K562 (cell line): ENCODE data around the gene SMAD3. TPM values are rescaled to one million over a fixed set of nuclear protein-coding genes. Genes with fewer than 3 reads are reported as not detected.

Experiments
- ATAC-seq: fragments of 200-7000 bp; cut with Tn5 transposase; 3 replicates; pipeline ENCODE4 v1.9.1; 2020; ENCODE audit warnings: moderate library complexity
- BruUV-seq: library from RNA; stranded (reverse); fragments of 400-500 nt; replicated peaks from 2 replicates; lab custom pipeline; 2021; lab: Mats Ljungman, UMichigan
- CTCF ChIA-PET: fragments of 300-600 bp; formaldehyde crosslinking; extraction: SDS; loops from one replicate; lab custom pipeline; 2021; ENCODE audit warnings: low intra/inter-chr PET ratio; lab: Yijun Ruan, JAX
- POLR2A ChIA-PET: fragments of 300-600, 350-650 bp; sonication (Branson Sonifier 250); formaldehyde crosslinking; extraction: SDS; loops from one replicate; lab custom pipeline; 2021; ENCODE audit warnings: antibody characterized with exemption, inconsistent platforms; lab: Yijun Ruan, JAX
- DNase-seq, 4 experiments: peaks; one replicate each; pipeline versions ENCODE4 v3.0.0 to v3.0.0-alpha.2; 2011 to 2018; ENCODE audit warnings: low spot score in 3 of 4, mixed read lengths in 3 of 4; ENCODE audit errors: extremely low read depth in 1 of 4
- FAIRE-seq: peaks from 2 replicates; lab custom pipeline; 2011; peaks lifted over from hg19 to GRCh38; lab: Jason Lieb, UNC
- H2AFZ ChIP-seq: 2 replicates; pipeline ENCODE4 v1.6.0; 2011; ENCODE audit warnings: low read depth, low read length, control low read depth, inconsistent platforms
- H3K27ac ChIP-seq: fragments of 200-600 bp; 3 replicates; pipeline ENCODE4 v1.8.0; 2011; ENCODE audit warnings: low read depth, mild to moderate bottlenecking, control low read depth, inconsistent platforms, low read length, moderate library complexity, mixed read lengths; ENCODE audit errors: extremely low read depth
- H3K27me3 ChIP-seq, 2 experiments: fragments of 300-600 bp in 1 of 2; 2 replicates in 1 of 2; 3 replicates in 1 of 2; pipeline versions ENCODE4 v1.6.0 to v1.8.0; 2011; ENCODE audit warnings: inconsistent platforms in 2 of 2, low read length in 2 of 2, mild to moderate bottlenecking in 1 of 2, mixed read lengths in 1 of 2, moderate library complexity in 1 of 2; ENCODE audit not compliant: control insufficient read depth in 2 of 2, insufficient read depth in 2 of 2
- H3K36me3 ChIP-seq: fragments of 300-600 bp; 3 replicates; pipeline ENCODE4 v1.8.0; 2011; ENCODE audit warnings: mild to moderate bottlenecking, low read length, inconsistent platforms; ENCODE audit not compliant: control insufficient read depth, insufficient read depth
- H3K4me1 ChIP-seq, 2 experiments: fragments of 200-600 bp in 1 of 2; replicated peaks in 1 of 2; 2 replicates in 1 of 2; 3 replicates in 1 of 2; pipeline versions ENCODE4 v1.5.1 to v1.8.0; 2011; ENCODE audit warnings: inconsistent platforms in 2 of 2, low read length in 2 of 2, mild to moderate bottlenecking in 1 of 2, mixed read lengths in 1 of 2, moderate library complexity in 1 of 2; ENCODE audit not compliant: control insufficient read depth in 2 of 2, insufficient read depth in 2 of 2
- H3K4me2 ChIP-seq: 2 replicates; pipeline ENCODE4 v1.6.1; 2011; ENCODE audit warnings: low read length, control low read depth, inconsistent platforms, mixed read lengths; ENCODE audit not compliant: insufficient read depth
- H3K4me3 ChIP-seq: fragments of 200-600 bp; sonication (generic), shearing (Covaris generic); 2 replicates; pipeline ENCODE4 v1.5.1; 2016; ENCODE audit warnings: control low read depth, inconsistent platforms
- H3K79me2 ChIP-seq: fragments of 200-600 bp; 3 replicates; pipeline ENCODE4 v1.8.0; 2011; ENCODE audit warnings: low read length, inconsistent platforms; ENCODE audit not compliant: control insufficient read depth, insufficient read depth
- H3K9ac ChIP-seq, 2 experiments: 2 replicates each; pipeline versions ENCODE4 v1.6.0 to v1.6.1; 2011; ENCODE audit warnings: low read depth in 2 of 2, low read length in 2 of 2, control low read depth in 1 of 2, inconsistent platforms in 1 of 2, mild to moderate bottlenecking in 1 of 2, mixed read lengths in 1 of 2; ENCODE audit not compliant: insufficient read depth in 1 of 2
- H3K9me1 ChIP-seq: one replicate; pipeline ENCODE4 v1.6.0; 2011; ENCODE audit warnings: inconsistent platforms, mild to moderate bottlenecking, low read length, moderate library complexity; ENCODE audit not compliant: control insufficient read depth, insufficient read depth
- H3K9me3 ChIP-seq: replicated peaks from 2 replicates; pipeline ENCODE4 v1.5.1; 2011; ENCODE audit warnings: low read depth, low read length, inconsistent platforms; ENCODE audit not compliant: control insufficient read depth, insufficient read depth
- H4K20me1 ChIP-seq: replicated peaks from 2 replicates; pipeline ENCODE4 v1.6.1; 2011; ENCODE audit warnings: low read length, inconsistent platforms, mixed read lengths; ENCODE audit not compliant: control insufficient read depth, insufficient read depth
- DDX20 ChIP-seq: fragments of 450-650 bp; IDR thresholded peaks from 2 replicates; pipeline ENCODE4 v1.6.1; 2016; ENCODE audit warnings: missing genetic modification characterization, low read depth, mild to moderate bottlenecking, missing compliant biosample characterization, moderate library complexity
- DMBX1 ChIP-seq: fragments of 250-450 bp; sonication (Bioruptor Pico); IDR thresholded peaks from 2 replicates; pipeline ENCODE4 v1.8.0; 2022; ENCODE audit warnings: inconsistent platforms, mild to moderate bottlenecking, moderate library complexity, borderline replicate concordance
- MTA1 ChIP-seq: fragments of 450-650 bp; IDR thresholded peaks from 2 replicates; pipeline ENCODE4 v1.6.1; 2017; ENCODE audit warnings: borderline replicate concordance
- NONO ChIP-seq, 2 experiments: fragments of 200-400 bp in 1 of 2; fragments of 450-650 bp in 1 of 2; formaldehyde crosslinking in 1 of 2; IDR thresholded peaks; 2 replicates each; pipeline ENCODE4 v1.6.1; 2017; ENCODE audit warnings: low read depth in 2 of 2, mild to moderate bottlenecking in 2 of 2, moderate library complexity in 2 of 2, low read length in 1 of 2
- NR2C1 ChIP-seq, 2 experiments: fragments of 450-650 bp; IDR thresholded peaks; 2 replicates each; pipeline ENCODE4 v1.6.1; 2017; ENCODE audit warnings: mild to moderate bottlenecking in 2 of 2, antibody characterized with exemption in 1 of 2, inconsistent platforms in 1 of 2, missing compliant biosample characterization in 1 of 2, missing genetic modification characterization in 1 of 2
- RUNX1 ChIP-seq: sonication (generic); IDR thresholded peaks from 2 replicates; pipeline ENCODE4 v1.6.1; 2016; ENCODE audit warnings: antibody characterized with exemption, low read depth
- SIRT6 ChIP-seq: IDR thresholded peaks from one replicate; pipeline ENCODE4 v1.6.1; 2012; ENCODE audit warnings: low read depth, mild to moderate bottlenecking, control low read depth, inconsistent platforms, low read length, moderate library complexity
- SLC30A9 ChIP-seq: fragments of 250-450 bp; sonication (Bioruptor Pico); IDR thresholded peaks from 2 replicates; pipeline ENCODE4 v1.8.0; 2022; ENCODE audit warnings: mild to moderate bottlenecking, moderate library complexity
- SRF ChIP-seq, 2 experiments: fragments of 250-450, 450-650 bp in 1 of 2; sonication (Bioruptor Pico) in 1 of 2; sonication (generic) in 1 of 2; formaldehyde crosslinking; IDR thresholded peaks; 2 replicates each; pipeline versions ENCODE4 v1.5.0 to v1.5.1; 2020 to 2022; ENCODE audit warnings: mild to moderate bottlenecking in 1 of 2, missing genetic modification reagents in 1 of 2
- TAF15 ChIP-seq: fragments of 200-400 bp; formaldehyde crosslinking; IDR thresholded peaks from 2 replicates; pipeline ENCODE4 v1.6.1; 2017; ENCODE audit warnings: mild to moderate bottlenecking, low read depth, low read length, moderate library complexity
- ZBTB2 ChIP-seq: fragments of 450-650 bp; IDR thresholded peaks from 2 replicates; pipeline ENCODE4 v1.6.1; 2016; ENCODE audit warnings: antibody characterized with exemption
- ZNF175 ChIP-seq: fragments of 200-800 bp; sonication (Bioruptor generic); IDR thresholded peaks from 2 replicates; pipeline ENCODE4 v1.6.1; 2016; ENCODE audit warnings: low read depth, mild to moderate bottlenecking, missing genetic modification characterization, missing compliant biosample characterization
- WGBS: fragments of 100-300 bp; shearing (Covaris generic); methylation state at CpG from one replicate; pipeline ENCODE4 v1.1.6; 2016; ENCODE audit warnings: low coverage, mixed read lengths; ENCODE audit not compliant: insufficient coverage; ENCODE audit errors: missing lambda C conversion rate; 5-methylcytosine and 5-hydroxymethylcytosine counted together
- in situ Hi-C: fragments of 300-500 bp; cut with MboI; formaldehyde crosslinking; loops from 4 replicates; pipeline ENCODE4 v1.15.0; 2018; ENCODE audit warnings: inconsistent platforms, mixed read lengths
- intact Hi-C: fragments of 100-400 bp; cut with micrococcal nuclease; formaldehyde crosslinking; loops from 2 replicates; pipeline ENCODE4 v1.14.2; 2022
- polyA plus RNA-seq, 8 experiments: library from polyadenylated mRNA; depleted of rRNA in 4 of 8; stranded (reverse) in 5 of 8; unstranded in 3 of 8; fragments of >200 nt; fragmentation: Nextera tagmentation in 2 of 8; fragmentation: Illumina TruSeq in 1 of 8; extraction: Ambion mirVana in 2 of 8; extraction: Trizol in 1 of 8; gene quantifications; 2 replicates each; pipeline versions ENCODE4 v1.2.1 to v1.2.3, GENCODE V29; 2011 to 2014; ENCODE audit warnings: inconsistent platforms in 1 of 8, missing spikeins in 1 of 8
- total RNA-seq, 7 experiments: library from RNA; depleted of rRNA in 6 of 7; stranded (reverse); fragments of >200 nt in 6 of 7; fragmentation: Illumina TruSeq in 2 of 7; extraction: Trizol in 2 of 7; gene quantifications; 2 replicates each; pipeline versions ENCODE4 v1.2.1 to v1.2.3, GENCODE V29; 2011 to 2021; ENCODE audit warnings: low replicate concordance in 1 of 7
- TF ChIP-seq, protein P1 (sequence below): fragments of 450-650 bp; IDR thresholded peaks from 2 replicates; pipeline ENCODE4 v1.6.1; 2016
- TF ChIP-seq, protein P2 (sequence below): IDR thresholded peaks from 2 replicates; pipeline ENCODE4 v1.6.1; 2012; ENCODE audit warnings: low read depth, low read length, improper control_type of control experiment, borderline replicate concordance
- TF ChIP-seq, protein P3 (sequence below): fragments of 250-450 bp; sonication (Bioruptor Pico); IDR thresholded peaks from 2 replicates; pipeline ENCODE4 v1.5.0; 2021

SMAD3 gene
- total and polyA plus RNA-seq, 9 of the 15 experiments (the other 6 are each of a cell fraction or from before 2014, with no cell fraction given), result 4.3 to 39.2 (median 11.1) TPM

DNA sequence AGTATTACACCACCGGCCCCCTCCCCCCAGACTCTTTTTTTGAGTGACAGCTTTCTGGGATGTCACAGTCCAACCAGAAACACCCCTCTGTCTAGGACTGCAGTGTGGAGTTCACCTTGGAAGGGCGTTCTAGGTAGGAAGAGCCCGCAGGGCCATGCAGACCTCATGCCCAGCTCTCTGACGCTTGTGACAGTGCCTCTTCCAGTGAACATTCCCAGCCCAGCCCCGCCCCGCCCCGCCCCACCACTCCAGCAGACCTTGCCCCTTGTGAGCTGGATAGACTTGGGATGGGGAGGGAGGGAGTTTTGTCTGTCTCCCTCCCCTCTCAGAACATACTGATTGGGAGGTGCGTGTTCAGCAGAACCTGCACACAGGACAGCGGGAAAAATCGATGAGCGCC lies 125.4 kb downstream of the SMAD3 start:
- no peak overlapping the region for H3K9ac ChIP-seq
- no peak overlapping the region for H2AFZ ChIP-seq
- H3K79me2 ChIP-seq, result no peaks in the 10 kb centered on the region
- POLR2A ChIA-PET, result no interaction called here
- no peaks in the 10 kb centered on the region for H3K4me1 ChIP-seq
- no peak overlapping the region for H3K27ac ChIP-seq
- WGBS, result 100% methylated on average over 2 of the region's 11 CpGs
- peaks cover 4% of the 10 kb centered on the region for H3K9me1 ChIP-seq
- H3K36me3 ChIP-seq, result peaks cover 70% of the 10 kb centered on the region
- intact Hi-C loops, result no loop called here
- no peak for DNase-seq
- no peaks in the 10 kb centered on the region for H4K20me1 ChIP-seq
- CTCF ChIA-PET, result no interaction called here
- in situ Hi-C loops, result no loop called here
- H3K4me3 ChIP-seq, result no peak overlapping the region
- no peaks in the 10 kb centered on the region for H3K9me3 ChIP-seq
- no peak for FAIRE-seq
- no TSS peak for BruUV-seq
- TF ChIP-seq DMBX1 (CRISPR knock-in tag) (no peak), TAF15 (no peak), NONO (IDR thresholded peaks at IDR 0.05; ENCODE audit: low read depth in 2 of 2, low read length in 1 of 2) (no peak), SIRT6 (no peak), SLC30A9 (CRISPR knock-in tag) (no peak), MTA1 (no peak), SRF (CRISPR knock-in tag; IDR thresholded peaks at IDR 0.05) (no peak), ZNF175 (no peak), NR2C1 (IDR thresholded peaks at IDR 0.05) (no peak), NR2C1 (tag; IDR thresholded peaks at IDR 0.05) (no peak), ZBTB2 (no peak), RUNX1 (no peak), DDX20 (tag) (no peak)
- TF ChIP-seq, protein P1, sequence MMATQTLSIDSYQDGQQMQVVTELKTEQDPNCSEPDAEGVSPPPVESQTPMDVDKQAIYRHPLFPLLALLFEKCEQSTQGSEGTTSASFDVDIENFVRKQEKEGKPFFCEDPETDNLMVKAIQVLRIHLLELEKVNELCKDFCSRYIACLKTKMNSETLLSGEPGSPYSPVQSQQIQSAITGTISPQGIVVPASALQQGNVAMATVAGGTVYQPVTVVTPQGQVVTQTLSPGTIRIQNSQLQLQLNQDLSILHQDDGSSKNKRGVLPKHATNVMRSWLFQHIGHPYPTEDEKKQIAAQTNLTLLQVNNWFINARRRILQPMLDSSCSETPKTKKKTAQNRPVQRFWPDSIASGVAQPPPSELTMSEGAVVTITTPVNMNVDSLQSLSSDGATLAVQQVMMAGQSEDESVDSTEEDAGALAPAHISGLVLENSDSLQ, result no peak; the same call in 1 of the 2 replicates
- TF ChIP-seq, protein P2, sequence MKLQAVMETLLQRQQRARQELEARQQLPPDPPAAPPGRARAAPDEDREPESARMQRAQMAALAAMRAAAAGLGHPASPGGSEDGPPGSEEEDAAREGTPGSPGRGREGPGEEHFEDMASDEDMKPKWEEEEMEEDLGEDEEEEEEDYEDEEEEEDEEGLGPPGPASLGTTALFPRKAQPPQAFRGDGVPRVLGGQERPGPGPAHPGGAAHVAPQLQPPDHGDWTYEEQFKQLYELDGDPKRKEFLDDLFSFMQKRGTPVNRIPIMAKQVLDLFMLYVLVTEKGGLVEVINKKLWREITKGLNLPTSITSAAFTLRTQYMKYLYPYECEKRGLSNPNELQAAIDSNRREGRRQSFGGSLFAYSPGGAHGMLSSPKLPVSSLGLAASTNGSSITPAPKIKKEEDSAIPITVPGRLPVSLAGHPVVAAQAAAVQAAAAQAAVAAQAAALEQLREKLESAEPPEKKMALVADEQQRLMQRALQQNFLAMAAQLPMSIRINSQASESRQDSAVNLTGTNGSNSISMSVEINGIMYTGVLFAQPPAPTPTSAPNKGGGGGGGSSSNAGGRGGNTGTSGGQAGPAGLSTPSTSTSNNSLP, result no peak
- TF ChIP-seq, protein P3, sequence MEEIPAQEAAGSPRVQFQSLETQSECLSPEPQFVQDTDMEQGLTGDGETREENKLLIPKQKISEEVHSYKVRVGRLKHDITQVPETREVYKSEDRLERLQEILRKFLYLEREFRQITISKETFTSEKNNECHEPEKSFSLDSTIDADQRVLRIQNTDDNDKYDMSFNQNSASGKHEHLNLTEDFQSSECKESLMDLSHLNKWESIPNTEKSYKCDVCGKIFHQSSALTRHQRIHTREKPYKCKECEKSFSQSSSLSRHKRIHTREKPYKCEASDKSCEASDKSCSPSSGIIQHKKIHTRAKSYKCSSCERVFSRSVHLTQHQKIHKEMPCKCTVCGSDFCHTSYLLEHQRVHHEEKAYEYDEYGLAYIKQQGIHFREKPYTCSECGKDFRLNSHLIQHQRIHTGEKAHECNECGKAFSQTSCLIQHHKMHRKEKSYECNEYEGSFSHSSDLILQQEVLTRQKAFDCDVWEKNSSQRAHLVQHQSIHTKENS, result no peak
- ATAC-seq, result no peak
- H3K4me2 ChIP-seq, result no peak overlapping the region
- no peaks in the 10 kb centered on the region for H3K27me3 ChIP-seq
